ENCODE results near the gene ATF6B.
"Not testable (repeated sequence)": the region's sequence is repeated elsewhere in the genome, so short reads cannot be mapped to it uniquely, and the experiment has no call there.

ATF6B gene

GRCh38 chr6:32148289-32149091 is 20.4 kb upstream of the ATF6B start:
- H3K9me3 ChIP-seq (ENCODE audit: control insufficient read depth, low read length): no peaks in the 10 kb centered on the region
- peaks cover 11% of the 10 kb centered on the region for H3K27me3 ChIP-seq (replicated peaks; ENCODE audit: control insufficient read depth, insufficient read depth, low read length, poor library complexity, severe bottlenecking)
- H3K4me3 ChIP-seq (ENCODE audit: insufficient read depth, low read depth, low read length, poor library complexity, severe bottlenecking): peak overlapping the region; percentile 45
- H3K4me1 ChIP-seq (ENCODE audit: control insufficient read depth, insufficient read depth, low read length, poor library complexity, severe bottlenecking): peaks cover 7% of the 10 kb centered on the region
- H3K36me3 ChIP-seq (ENCODE audit: control insufficient read depth, insufficient read depth, low read length): no peaks in the 10 kb centered on the region
- H3K27ac ChIP-seq (ENCODE audit: insufficient read depth, low read length, poor library complexity, severe bottlenecking): no peak overlapping the region
- peak; percentile 38 to 50 (median 45) for DNase-seq

- Histone ChIP-seq H3K27me3 (replicated peaks; ENCODE audit: control insufficient read depth, insufficient read depth, low read length, poor library complexity, severe bottlenecking) (peaks cover 11% of the 10 kb centered on the region), H3K27ac (ENCODE audit: insufficient read depth, low read length, poor library complexity, severe bottlenecking) (no peak overlapping the region), H3K4me3 (ENCODE audit: insufficient read depth, low read depth, low read length, poor library complexity, severe bottlenecking) (no peak overlapping the region), H3K9me3 (ENCODE audit: control insufficient read depth, low read length) (no peaks in the 10 kb centered on the region), H3K4me1 (ENCODE audit: control insufficient read depth, insufficient read depth, low read length, poor library complexity, severe bottlenecking) (peaks cover 7% of the 10 kb centered on the region), H3K36me3 (ENCODE audit: control insufficient read depth, insufficient read depth, low read length) (no peaks in the 10 kb centered on the region)
- no peak for DNase-seq
Measured at GRCh38 chr6:32147401-32148132, 19.5 kb upstream of the ATF6B start.

GRCh38 chr6:32146687-32147086 is 18.6 kb upstream of the ATF6B start:
- Histone ChIP-seq H3K27ac (ENCODE audit: insufficient read depth, low read length, poor library complexity, severe bottlenecking) (no peak overlapping the region), H3K4me3 (ENCODE audit: insufficient read depth, low read depth, low read length, poor library complexity, severe bottlenecking) (no peak overlapping the region), H3K4me1 (ENCODE audit: control insufficient read depth, insufficient read depth, low read length, poor library complexity, severe bottlenecking) (peaks cover 7% of the 10 kb centered on the region), H3K9me3 (ENCODE audit: control insufficient read depth, low read length) (no peaks in the 10 kb centered on the region), H3K36me3 (ENCODE audit: control insufficient read depth, insufficient read depth, low read length) (no peaks in the 10 kb centered on the region), H3K27me3 (replicated peaks; ENCODE audit: control insufficient read depth, insufficient read depth, low read length, poor library complexity, severe bottlenecking) (peaks cover 11% of the 10 kb centered on the region)
- DNase-seq: no peak

DNA sequence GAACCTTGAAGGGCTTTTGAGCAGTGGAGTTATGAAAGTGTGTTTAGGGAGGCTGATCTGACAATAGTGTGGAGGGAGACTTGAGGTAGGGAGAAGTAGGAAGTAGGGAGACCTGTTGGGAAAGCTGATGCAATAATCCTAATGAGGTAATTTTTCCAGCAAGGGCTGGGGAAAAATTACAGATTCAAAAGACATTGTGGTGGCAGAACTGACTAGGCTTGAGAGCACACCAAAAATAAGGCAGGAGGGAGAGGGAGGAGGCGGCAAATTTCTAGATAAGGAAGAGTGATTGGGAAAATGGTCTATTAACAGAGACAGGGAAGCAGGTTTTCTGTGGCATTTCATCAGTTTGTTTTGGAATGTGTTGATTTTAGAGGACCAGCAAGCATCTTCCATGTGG is 18.2 kb upstream of the ATF6B start:
- H3K27me3 ChIP-seq (replicated peaks; ENCODE audit: control insufficient read depth, insufficient read depth, low read length, poor library complexity, severe bottlenecking): peaks cover 11% of the 10 kb centered on the region
- H3K36me3 ChIP-seq (ENCODE audit: control insufficient read depth, insufficient read depth, low read length): no peaks in the 10 kb centered on the region
- no peak for DNase-seq
- peaks cover 7% of the 10 kb centered on the region for H3K4me1 ChIP-seq (ENCODE audit: control insufficient read depth, insufficient read depth, low read length, poor library complexity, severe bottlenecking)
- H3K9me3 ChIP-seq (ENCODE audit: control insufficient read depth, low read length): no peaks in the 10 kb centered on the region
- H3K4me3 ChIP-seq (ENCODE audit: insufficient read depth, low read depth, low read length, poor library complexity, severe bottlenecking): no peak overlapping the region
- H3K27ac ChIP-seq (ENCODE audit: insufficient read depth, low read length, poor library complexity, severe bottlenecking): no peak overlapping the region

GRCh38 chr6:32144238-32144637 is 16.2 kb upstream of the ATF6B start:
- not testable (repeated sequence) for DNase-seq; H3K27ac ChIP-seq (ENCODE audit: insufficient read depth, low read length, poor library complexity, severe bottlenecking); H3K4me3 ChIP-seq (ENCODE audit: insufficient read depth, low read depth, low read length, poor library complexity, severe bottlenecking); H3K4me1 ChIP-seq (ENCODE audit: control insufficient read depth, insufficient read depth, low read length, poor library complexity, severe bottlenecking); H3K27me3 ChIP-seq (replicated peaks; ENCODE audit: control insufficient read depth, insufficient read depth, low read length, poor library complexity, severe bottlenecking); H3K9me3 ChIP-seq (ENCODE audit: control insufficient read depth, low read length); H3K36me3 ChIP-seq (ENCODE audit: control insufficient read depth, insufficient read depth, low read length)

GRCh38 chr6:32140420-32141046 is 12.5 kb upstream of the ATF6B start:
- H3K4me3 ChIP-seq (ENCODE audit: insufficient read depth, low read depth, low read length, poor library complexity, severe bottlenecking): no peak overlapping the region
- H3K4me1 ChIP-seq (ENCODE audit: control insufficient read depth, insufficient read depth, low read length, poor library complexity, severe bottlenecking): no peaks in the 10 kb centered on the region
- no peak for DNase-seq
- no peaks in the 10 kb centered on the region for H3K36me3 ChIP-seq (ENCODE audit: control insufficient read depth, insufficient read depth, low read length)
- no peaks in the 10 kb centered on the region for H3K27me3 ChIP-seq (replicated peaks; ENCODE audit: control insufficient read depth, insufficient read depth, low read length, poor library complexity, severe bottlenecking)
- H3K27ac ChIP-seq (ENCODE audit: insufficient read depth, low read length, poor library complexity, severe bottlenecking): no peak overlapping the region
- no peaks in the 10 kb centered on the region for H3K9me3 ChIP-seq (ENCODE audit: control insufficient read depth, low read length)

DNA sequence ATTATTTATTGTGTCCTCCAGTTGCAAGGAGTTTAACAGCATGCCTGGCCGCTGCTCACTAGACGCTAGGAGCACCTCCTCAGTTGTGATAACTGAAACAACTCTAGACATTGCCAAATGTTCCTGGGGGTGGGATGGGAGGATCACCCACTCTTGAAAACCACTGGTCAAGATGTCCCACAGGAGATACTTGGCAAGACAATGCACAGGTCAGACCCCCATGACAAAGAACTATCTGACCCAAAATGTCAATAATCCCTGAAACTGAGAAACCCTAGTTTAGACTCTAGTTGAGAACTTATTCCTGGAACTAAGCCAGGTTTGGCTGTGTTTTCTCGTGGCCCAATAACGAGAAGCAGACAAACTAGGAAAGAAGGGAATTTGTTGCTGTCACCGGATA is 11.5 kb upstream of the ATF6B start:
- no peak for DNase-seq
- H3K36me3 ChIP-seq (ENCODE audit: control insufficient read depth, insufficient read depth, low read length): no peaks in the 10 kb centered on the region
- H3K9me3 ChIP-seq (ENCODE audit: control insufficient read depth, low read length): no peaks in the 10 kb centered on the region

DNA sequence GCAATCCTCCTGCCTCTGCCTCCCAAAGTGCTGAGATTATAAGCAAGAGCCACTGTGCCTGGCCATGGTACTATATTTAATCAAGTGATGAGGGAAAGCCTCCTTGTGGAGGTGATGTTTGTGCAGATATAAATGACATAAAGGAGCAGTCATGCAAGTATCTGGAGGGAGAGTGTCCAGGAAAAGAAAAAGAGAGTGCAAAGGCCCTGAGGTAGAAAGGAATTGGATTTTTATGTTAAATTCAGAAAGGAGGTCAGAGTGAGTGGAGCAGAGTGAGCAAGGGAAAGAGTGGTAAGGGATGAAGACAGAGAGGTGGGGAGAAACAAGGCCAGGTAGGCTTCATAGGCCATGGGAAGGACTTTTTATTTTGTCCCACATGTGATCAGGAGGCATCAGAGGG is 9.4 kb upstream of the ATF6B start:
- H3K4me3 ChIP-seq (ENCODE audit: insufficient read depth, low read depth, low read length, poor library complexity, severe bottlenecking): no peak overlapping the region
- H3K27ac ChIP-seq (ENCODE audit: insufficient read depth, low read length, poor library complexity, severe bottlenecking): no peak overlapping the region
- no peak for DNase-seq
- H3K27me3 ChIP-seq (replicated peaks; ENCODE audit: control insufficient read depth, insufficient read depth, low read length, poor library complexity, severe bottlenecking): no peaks in the 10 kb centered on the region
- H3K36me3 ChIP-seq (ENCODE audit: control insufficient read depth, insufficient read depth, low read length): no peaks in the 10 kb centered on the region
- H3K9me3 ChIP-seq (ENCODE audit: control insufficient read depth, low read length): no peaks in the 10 kb centered on the region
- no peaks in the 10 kb centered on the region for H3K4me1 ChIP-seq (ENCODE audit: control insufficient read depth, insufficient read depth, low read length, poor library complexity, severe bottlenecking)

More for the DNA sequence above, 11.5 kb upstream of the ATF6B start:
- H3K27ac ChIP-seq (ENCODE audit: insufficient read depth, low read length, poor library complexity, severe bottlenecking): no peak overlapping the region
- no peaks in the 10 kb centered on the region for H3K4me1 ChIP-seq (ENCODE audit: control insufficient read depth, insufficient read depth, low read length, poor library complexity, severe bottlenecking)
- no peak overlapping the region for H3K4me3 ChIP-seq (ENCODE audit: insufficient read depth, low read depth, low read length, poor library complexity, severe bottlenecking)
- H3K27me3 ChIP-seq (replicated peaks; ENCODE audit: control insufficient read depth, insufficient read depth, low read length, poor library complexity, severe bottlenecking): no peaks in the 10 kb centered on the region

- H3K9me3 ChIP-seq (ENCODE audit: control insufficient read depth, low read length): no peaks in the 10 kb centered on the region
- H3K27me3 ChIP-seq (replicated peaks; ENCODE audit: control insufficient read depth, insufficient read depth, low read length, poor library complexity, severe bottlenecking): no peaks in the 10 kb centered on the region
- H3K4me1 ChIP-seq (ENCODE audit: control insufficient read depth, insufficient read depth, low read length, poor library complexity, severe bottlenecking): peaks cover 10% of the 10 kb centered on the region
- no peaks in the 10 kb centered on the region for H3K36me3 ChIP-seq (ENCODE audit: control insufficient read depth, insufficient read depth, low read length)
- H3K27ac ChIP-seq (ENCODE audit: insufficient read depth, low read length, poor library complexity, severe bottlenecking): no peak overlapping the region
- DNase-seq: no peak
- H3K4me3 ChIP-seq (ENCODE audit: insufficient read depth, low read depth, low read length, poor library complexity, severe bottlenecking): no peak overlapping the region
Measured at GRCh38 chr6:32133786-32134185, 5.7 kb upstream of the ATF6B start.

DNA sequence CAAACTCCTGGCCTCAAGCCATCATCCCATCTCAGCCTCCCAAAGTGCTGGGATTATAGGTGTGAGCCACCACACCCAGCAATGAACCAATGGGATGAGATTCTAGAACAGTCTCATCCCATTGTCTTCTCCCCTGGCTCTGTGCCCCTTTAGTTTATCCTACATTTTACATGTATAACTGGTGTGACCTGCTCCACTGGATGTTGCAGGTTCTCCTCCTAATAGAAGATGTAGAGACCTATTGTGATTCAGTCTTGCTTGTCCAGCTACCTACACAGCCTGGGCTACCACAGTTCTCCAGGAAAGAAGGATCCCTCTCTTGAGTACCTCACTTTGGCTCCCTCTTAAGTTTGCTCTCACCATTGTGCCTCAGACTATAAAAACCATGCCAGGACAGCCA is 4.1 kb upstream of the ATF6B start:
- Histone ChIP-seq H3K9me3 (ENCODE audit: control insufficient read depth, low read length) (no peaks in the 10 kb centered on the region), H3K4me1 (ENCODE audit: control insufficient read depth, insufficient read depth, low read length, poor library complexity, severe bottlenecking) (peaks cover 20% of the 10 kb centered on the region), H3K27ac (ENCODE audit: insufficient read depth, low read length, poor library complexity, severe bottlenecking) (no peak overlapping the region), H3K4me3 (ENCODE audit: insufficient read depth, low read depth, low read length, poor library complexity, severe bottlenecking) (no peak overlapping the region), H3K27me3 (replicated peaks; ENCODE audit: control insufficient read depth, insufficient read depth, low read length, poor library complexity, severe bottlenecking) (no peaks in the 10 kb centered on the region), H3K36me3 (ENCODE audit: control insufficient read depth, insufficient read depth, low read length) (no peaks in the 10 kb centered on the region)
- DNase-seq: no peak
